Endothelial cell of umbilical vein (primary cell): Measurements from ENCODE around the gene PROK2.

Experiments used
- EZH2 ChIP-seq: IDR thresholded peaks from 2 replicates; pipeline ENCODE4 v1.6.1; 2012; ENCODE audit warnings: borderline replicate concordance, low read depth, mild to moderate bottlenecking, moderate library complexity, low read length, inconsistent platforms; ENCODE audit not compliant: severe bottlenecking
- JUN ChIP-seq: IDR thresholded peaks from 2 replicates; pipeline ENCODE4 v1.6.1; 2011; ENCODE audit warnings: borderline replicate concordance, low read depth; ENCODE audit not compliant: insufficient read length, insufficient read depth
- MYC ChIP-seq: IDR thresholded peaks from one replicate; pipeline ENCODE4 v1.6.1; 2011; ENCODE audit warnings: mild to moderate bottlenecking, low read depth, low read length
- POLR2A ChIP-seq: IDR thresholded peaks from 2 replicates; pipeline ENCODE4 v1.6.1; 2012; ENCODE audit warnings: low read depth, mild to moderate bottlenecking, control low read depth, low read length
- TF ChIP-seq, protein P1 (sequence below), 2 donors: IDR thresholded peaks; 1 replicate in 1 of 2; 2 replicates in 1 of 2; pipeline ENCODE4 v1.5.1; 2011; ENCODE audit warnings: low read length in 2 of 2, mild to moderate bottlenecking in 2 of 2, moderate library complexity in 2 of 2, control low read depth in 1 of 2, inconsistent platforms in 1 of 2, low read depth in 1 of 2; ENCODE audit not compliant: insufficient read depth in 1 of 2; ENCODE audit errors: extremely low read depth in 1 of 2
- TF ChIP-seq, protein P2 (sequence below): IDR thresholded peaks from 2 replicates; pipeline ENCODE4 v1.6.1; 2011; ENCODE audit not compliant: insufficient read depth, insufficient read length

DNA sequence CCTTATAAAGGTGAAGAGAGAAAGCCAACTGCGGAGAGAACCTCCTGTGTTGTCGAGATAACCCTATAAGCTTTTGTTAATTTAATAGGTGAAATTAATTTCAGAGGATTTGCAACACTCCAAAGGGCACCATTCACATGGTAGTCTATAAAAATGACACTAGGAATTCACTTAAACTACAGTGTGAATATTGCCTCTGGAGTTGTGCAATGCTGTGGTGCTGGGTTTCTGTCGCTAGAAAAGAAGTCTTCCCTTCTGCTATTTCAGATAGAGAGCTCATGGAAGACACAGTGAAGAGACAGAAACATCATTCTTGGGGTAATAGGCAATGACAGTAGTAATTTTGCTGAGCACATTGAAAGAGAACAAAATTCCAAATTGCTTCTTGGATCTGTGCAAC lies 28.8 kb upstream of the PROK2 start:
- TF ChIP-seq JUN (no peak), EZH2 (no peak), POLR2A (no peak), MYC (no peak)
- TF ChIP-seq, protein P1, sequence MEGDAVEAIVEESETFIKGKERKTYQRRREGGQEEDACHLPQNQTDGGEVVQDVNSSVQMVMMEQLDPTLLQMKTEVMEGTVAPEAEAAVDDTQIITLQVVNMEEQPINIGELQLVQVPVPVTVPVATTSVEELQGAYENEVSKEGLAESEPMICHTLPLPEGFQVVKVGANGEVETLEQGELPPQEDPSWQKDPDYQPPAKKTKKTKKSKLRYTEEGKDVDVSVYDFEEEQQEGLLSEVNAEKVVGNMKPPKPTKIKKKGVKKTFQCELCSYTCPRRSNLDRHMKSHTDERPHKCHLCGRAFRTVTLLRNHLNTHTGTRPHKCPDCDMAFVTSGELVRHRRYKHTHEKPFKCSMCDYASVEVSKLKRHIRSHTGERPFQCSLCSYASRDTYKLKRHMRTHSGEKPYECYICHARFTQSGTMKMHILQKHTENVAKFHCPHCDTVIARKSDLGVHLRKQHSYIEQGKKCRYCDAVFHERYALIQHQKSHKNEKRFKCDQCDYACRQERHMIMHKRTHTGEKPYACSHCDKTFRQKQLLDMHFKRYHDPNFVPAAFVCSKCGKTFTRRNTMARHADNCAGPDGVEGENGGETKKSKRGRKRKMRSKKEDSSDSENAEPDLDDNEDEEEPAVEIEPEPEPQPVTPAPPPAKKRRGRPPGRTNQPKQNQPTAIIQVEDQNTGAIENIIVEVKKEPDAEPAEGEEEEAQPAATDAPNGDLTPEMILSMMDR (IDR thresholded peaks at IDR 0.05; ENCODE audit: extremely low read depth in 1 of 2, insufficient read depth in 1 of 2, low read depth in 1 of 2, low read length in 2 of 2), result no peak
- TF ChIP-seq, protein P2, sequence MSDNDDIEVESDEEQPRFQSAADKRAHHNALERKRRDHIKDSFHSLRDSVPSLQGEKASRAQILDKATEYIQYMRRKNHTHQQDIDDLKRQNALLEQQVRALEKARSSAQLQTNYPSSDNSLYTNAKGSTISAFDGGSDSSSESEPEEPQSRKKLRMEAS, result no peak
